ENCODE measurements around the gene ADTRP. TPM values are rescaled to one million over a fixed set of nuclear protein-coding genes. Genes with fewer than 3 reads are reported as not detected.

ADTRP gene
- total RNA-seq, 3 donors from 2014 or later, result 68.5 to 239 (median 91.9) TPM

GRCh38 chr6:11761744-11762620 is 16.6 kb downstream of the ADTRP start:
- ATAC-seq (peak; percentile 92), DNase-seq (peak; percentile 65 to 81 (median 71))
- intact Hi-C loops (cut with DNase I, micrococcal nuclease), result no loop called here
- Histone ChIP-seq H3K9me3 (no peaks in the 10 kb centered on the region), H3K4me1 (ENCODE audit: low read depth) (peaks cover 30% of the 10 kb centered on the region), H3K4me3 (no peak overlapping the region), H3K36me3 (ENCODE audit: low read depth) (no peaks in the 10 kb centered on the region)
- TF ChIP-seq CTCF (IDR thresholded peaks at IDR 0.05), result no peak

- Histone ChIP-seq H3K36me3 (ENCODE audit: low read depth) (no peaks in the 10 kb centered on the region), H3K4me1 (ENCODE audit: low read depth) (peaks cover 30% of the 10 kb centered on the region), H3K9me3 (no peaks in the 10 kb centered on the region), H3K4me3 (no peak overlapping the region)
- TF ChIP-seq CTCF (IDR thresholded peaks at IDR 0.05), result no peak
- intact Hi-C loops (cut with DNase I, micrococcal nuclease), result no loop called here
- peak; percentile 3 for ATAC-seq
- DNase-seq, result no peak
Observed at GRCh38 chr6:11760015-11760473, 18.6 kb downstream of the ADTRP start.

GRCh38 chr6:11758878-11759277 is 19.7 kb downstream of the ADTRP start:
- ATAC-seq (no peak), DNase-seq (no peak)
- no peak overlapping the region for H3K4me3 ChIP-seq
- peaks cover 30% of the 10 kb centered on the region for H3K4me1 ChIP-seq (ENCODE audit: low read depth)
- H3K36me3 ChIP-seq (ENCODE audit: low read depth), result no peaks in the 10 kb centered on the region
- intact Hi-C loops (cut with DNase I, micrococcal nuclease), result no loop called here
- TF ChIP-seq CTCF (IDR thresholded peaks at IDR 0.05), result no peak
- H3K9me3 ChIP-seq, result no peaks in the 10 kb centered on the region

GRCh38 chr6:11756726-11757125 is 21.9 kb downstream of the ADTRP start:
- no peak for DNase-seq
- no peak for ATAC-seq
- Histone ChIP-seq H3K4me1 (ENCODE audit: low read depth) (peaks cover 11% of the 10 kb centered on the region), H3K9me3 (no peaks in the 10 kb centered on the region), H3K4me3 (no peak overlapping the region), H3K36me3 (ENCODE audit: low read depth) (no peaks in the 10 kb centered on the region)
- intact Hi-C loops (cut with DNase I, micrococcal nuclease), result no loop called here
- TF ChIP-seq CTCF (IDR thresholded peaks at IDR 0.05), result no peak

GRCh38 chr6:11756292-11756691 is 22.3 kb downstream of the ADTRP start:
- H3K36me3 ChIP-seq (ENCODE audit: low read depth), result no peaks in the 10 kb centered on the region
- no peak for ATAC-seq
- no peak overlapping the region for H3K4me3 ChIP-seq
- H3K4me1 ChIP-seq (ENCODE audit: low read depth), result peaks cover 12% of the 10 kb centered on the region
- TF ChIP-seq CTCF (IDR thresholded peaks at IDR 0.05), result no peak
- DNase-seq, result no peak
- H3K9me3 ChIP-seq, result no peaks in the 10 kb centered on the region
- intact Hi-C loops (cut with DNase I, micrococcal nuclease), result no loop called here
